GM18868 (cell line): ENCODE data around the gene MARCHF2.
"Not testable (repeated sequence)": the region's sequence is repeated elsewhere in the genome, so short reads cannot be mapped to it uniquely, and the experiment has no call there.

Experiments used
- ATAC-seq: cut with Tn5 transposase; IDR thresholded peaks from one replicate; pipeline ENCODE4 v1.9.1; 2021; ENCODE audit warnings: mild to moderate bottlenecking, moderate library complexity; ENCODE audit not compliant: unreplicated experiment

Gene MARCHF2

GRCh38 chr19:8404391-8405151 is 8.5 kb upstream of the MARCHF2 start:
- ATAC-seq, result no peak

GRCh38 chr19:8410718-8411117 is 2.4 kb upstream of the MARCHF2 start:
- not testable (repeated sequence) for ATAC-seq

- ATAC-seq, result no peak
Measured at GRCh38 chr19:8413629-8413995, 507 bp downstream of the MARCHF2 start.

- no peak for ATAC-seq
Measured at GRCh38 chr19:8416796-8417195, 3.7 kb downstream of the MARCHF2 start.

GRCh38 chr19:8421484-8422461 is 8.7 kb downstream of the MARCHF2 start:
- ATAC-seq, result no peak

- ATAC-seq, result no peak
Measured at GRCh38 chr19:8423817-8424223, 10.7 kb downstream of the MARCHF2 start.

- not testable (repeated sequence) for ATAC-seq
Measured at GRCh38 chr19:8425331-8425730, 12.2 kb downstream of the MARCHF2 start.

- ATAC-seq, result no peak
Measured at GRCh38 chr19:8426283-8426682, 13.2 kb downstream of the MARCHF2 start.

GRCh38 chr19:8429044-8429443 is 15.9 kb downstream of the MARCHF2 start:
- no peak for ATAC-seq

GRCh38 chr19:8429826-8430225 is 16.7 kb downstream of the MARCHF2 start:
- ATAC-seq, result no peak

GRCh38 chr19:8430650-8431049 is 17.5 kb downstream of the MARCHF2 start:
- ATAC-seq, result no peak

- ATAC-seq, result no peak
Measured at GRCh38 chr19:8438236-8438635, 25.1 kb downstream of the MARCHF2 start.

GRCh38 chr19:8441725-8442544 is 28.8 kb downstream of the MARCHF2 start:
- no peak for ATAC-seq

GRCh38 chr19:8444140-8444676 is 31.1 kb downstream of the MARCHF2 start:
- not testable (repeated sequence) for ATAC-seq

- ATAC-seq, result peak; percentile 84
Measured at GRCh38 chr19:8444677-8445487, 31.8 kb downstream of the MARCHF2 start, which contains the start of gene HNRNPM. Gene HNRNPM (plus strand): TSS chr19:8444975. CDS start chr19:8444999, 24 bp downstream.

GRCh38 chr19:8445488-8446001 is 32.4 kb downstream of the MARCHF2 start:
- ATAC-seq, result no peak

GRCh38 chr19:8446061-8446709 is 33.1 kb downstream of the MARCHF2 start:
- ATAC-seq, result no peak

GRCh38 chr19:8449830-8450229 is 36.7 kb downstream of the MARCHF2 start:
- no peak for ATAC-seq

- ATAC-seq, result no peak
Measured at GRCh38 chr19:8451377-8451776, 38.3 kb downstream of the MARCHF2 start.
